ENCODE data around the gene EEIG1. TPM values are rescaled to one million over a fixed set of nuclear protein-coding genes. Genes with fewer than 3 reads are reported as not detected.

EEIG1 gene
- total and polyA plus RNA-seq, 9 of the 15 experiments (the other 6 are each of a cell fraction or from before 2014, with no cell fraction given): 0.17 to 16.7 (median 3.6) TPM

DNA sequence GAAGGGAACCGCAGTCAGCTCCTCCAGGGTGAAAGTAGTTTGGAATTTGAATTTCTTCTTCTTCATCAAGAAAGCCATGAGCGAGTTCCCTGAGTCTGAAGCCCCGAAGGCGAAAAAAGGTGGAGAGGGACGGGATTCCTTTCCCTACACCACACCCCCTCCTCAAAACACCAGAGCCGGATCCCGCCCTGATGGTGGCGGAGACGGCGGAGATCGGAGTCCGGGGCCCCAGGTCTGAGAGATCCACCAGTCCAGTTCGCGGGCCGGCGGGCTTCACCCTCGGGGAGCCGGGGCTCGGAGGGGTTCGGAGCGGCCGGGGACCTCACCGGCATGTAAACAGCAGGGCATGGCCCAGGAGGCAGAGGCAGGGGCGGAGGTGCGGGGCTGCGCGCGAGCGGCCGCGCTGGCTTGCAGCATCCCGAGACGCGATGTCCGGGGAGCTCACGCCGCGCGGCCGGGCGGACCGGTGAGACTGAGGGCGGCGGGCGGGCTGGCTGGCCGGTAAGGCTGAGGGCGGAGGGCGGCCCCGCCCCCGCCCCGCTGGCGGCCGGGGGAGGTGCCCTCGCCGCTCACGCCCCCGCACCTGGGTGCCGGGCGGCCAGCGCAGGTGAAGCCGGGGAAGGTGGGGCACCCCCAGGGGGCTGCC is 606 bp downstream of the EEIG1 start:
- Histone ChIP-seq H4K20me1 (replicated peaks; ENCODE audit: control insufficient read depth, insufficient read depth, low read length) (peaks cover 42% of the 10 kb centered on the region), H3K9me3 (replicated peaks; ENCODE audit: control insufficient read depth, insufficient read depth, low read depth, low read length) (no peaks in the 10 kb centered on the region), H3K79me2 (ENCODE audit: control insufficient read depth, insufficient read depth, low read length) (peaks cover 52% of the 10 kb centered on the region), H3K9ac (ENCODE audit: insufficient read depth in 1 of 2, low read depth in 2 of 2, low read length in 2 of 2) (peak overlapping the region; percentile 67 to 90; a peak in 3 of 4 replicates), H3K4me3 (peak overlapping the region; percentile 73), H3K4me2 (ENCODE audit: insufficient read depth, low read length) (peak overlapping the region; percentile 74), H3K4me1 (replicated peaks in 1 of 2; ENCODE audit: control insufficient read depth in 2 of 2, insufficient read depth in 2 of 2, low read length in 2 of 2) (peaks cover 44 to 64% of the 10 kb centered on the region in 2 experiments), H3K27ac (ENCODE audit: extremely low read depth, low read depth, low read length) (peak overlapping the region; percentile 73), H3K36me3 (ENCODE audit: control insufficient read depth, insufficient read depth, low read length) (peaks cover 6% of the 10 kb centered on the region; the same call in 1 of the 3 replicates), H3K9me1 (ENCODE audit: control insufficient read depth, insufficient read depth, low read length) (no peaks in the 10 kb centered on the region), H2AFZ (ENCODE audit: low read depth, low read length) (peak overlapping the region; percentile 52; the same call in 1 of the 2 replicates), H3K27me3 (ENCODE audit: control insufficient read depth in 2 of 2, insufficient read depth in 2 of 2, low read length in 2 of 2) (no peaks in the 10 kb centered on the region)
- ChIA-PET POLR2A (interaction anchor here (0.6 to 3.6 kb wide), 12 partner anchors 8 to 290 kb away, joined by 3 to 15 read pairs (median 4); no protein-coding TSS in a partner anchor), CTCF (ENCODE audit: low intra/inter-chr PET ratio) (interaction anchor here (1.0 kb wide), 1 partner anchor 55 kb away, joined by 5 read pairs; no protein-coding TSS in a partner anchor)
- DNase-seq (ENCODE audit: extremely low read depth in 1 of 4, low spot score in 3 of 4) (peak; percentile 62 to 87 (median 74)), ATAC-seq (peak; percentile 51), FAIRE-seq (no peak)
- in situ Hi-C loops (cut with MboI) (no loop called here), intact Hi-C loops (cut with micrococcal nuclease) (no loop called here)
- 1% methylated on average over 41 of the region's 61 CpGs for WGBS (ENCODE audit: insufficient coverage, low coverage, missing lambda C conversion rate)
- no TSS peak for BruUV-seq (replicated peaks)
- no peak for TF ChIP-seq PHF20 (IDR thresholded peaks at IDR 0.05; ENCODE audit: partially characterized antibody)
- TF ChIP-seq, protein P1, sequence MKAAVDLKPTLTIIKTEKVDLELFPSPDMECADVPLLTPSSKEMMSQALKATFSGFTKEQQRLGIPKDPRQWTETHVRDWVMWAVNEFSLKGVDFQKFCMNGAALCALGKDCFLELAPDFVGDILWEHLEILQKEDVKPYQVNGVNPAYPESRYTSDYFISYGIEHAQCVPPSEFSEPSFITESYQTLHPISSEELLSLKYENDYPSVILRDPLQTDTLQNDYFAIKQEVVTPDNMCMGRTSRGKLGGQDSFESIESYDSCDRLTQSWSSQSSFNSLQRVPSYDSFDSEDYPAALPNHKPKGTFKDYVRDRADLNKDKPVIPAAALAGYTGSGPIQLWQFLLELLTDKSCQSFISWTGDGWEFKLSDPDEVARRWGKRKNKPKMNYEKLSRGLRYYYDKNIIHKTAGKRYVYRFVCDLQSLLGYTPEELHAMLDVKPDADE (conservative IDR thresholded peaks at IDR 0.05; ENCODE audit: control insufficient read depth, low read depth, low read length): no peak
- no peak for TF ChIP-seq FUS (optimal IDR thresholded peaks at IDR 0.05; ENCODE audit: low read depth, low read length)
- no peak for TF ChIP-seq ASH1L (IDR thresholded peaks at IDR 0.05; ENCODE audit: borderline replicate concordance, low read depth, partially characterized antibody)
- TF ChIP-seq NR3C1 (CRISPR knock-in tag; IDR thresholded peaks at IDR 0.05): no peak
- no peak for TF ChIP-seq KLF10 (CRISPR knock-in tag; IDR thresholded peaks at IDR 0.05)
- TF ChIP-seq, protein P2, sequence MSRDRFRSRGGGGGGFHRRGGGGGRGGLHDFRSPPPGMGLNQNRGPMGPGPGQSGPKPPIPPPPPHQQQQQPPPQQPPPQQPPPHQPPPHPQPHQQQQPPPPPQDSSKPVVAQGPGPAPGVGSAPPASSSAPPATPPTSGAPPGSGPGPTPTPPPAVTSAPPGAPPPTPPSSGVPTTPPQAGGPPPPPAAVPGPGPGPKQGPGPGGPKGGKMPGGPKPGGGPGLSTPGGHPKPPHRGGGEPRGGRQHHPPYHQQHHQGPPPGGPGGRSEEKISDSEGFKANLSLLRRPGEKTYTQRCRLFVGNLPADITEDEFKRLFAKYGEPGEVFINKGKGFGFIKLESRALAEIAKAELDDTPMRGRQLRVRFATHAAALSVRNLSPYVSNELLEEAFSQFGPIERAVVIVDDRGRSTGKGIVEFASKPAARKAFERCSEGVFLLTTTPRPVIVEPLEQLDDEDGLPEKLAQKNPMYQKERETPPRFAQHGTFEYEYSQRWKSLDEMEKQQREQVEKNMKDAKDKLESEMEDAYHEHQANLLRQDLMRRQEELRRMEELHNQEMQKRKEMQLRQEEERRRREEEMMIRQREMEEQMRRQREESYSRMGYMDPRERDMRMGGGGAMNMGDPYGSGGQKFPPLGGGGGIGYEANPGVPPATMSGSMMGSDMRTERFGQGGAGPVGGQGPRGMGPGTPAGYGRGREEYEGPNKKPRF (IDR thresholded peaks at IDR 0.05; ENCODE audit: low read depth, low read length): no peak
- TF ChIP-seq POLR2G (IDR thresholded peaks at IDR 0.05; ENCODE audit: low read depth, low read length): peak; percentile 57
- TF ChIP-seq MEF2D (tag; conservative IDR thresholded peaks at IDR 0.05; ENCODE audit: low read depth): no peak
- no peak for TF ChIP-seq RFX1 (IDR thresholded peaks at IDR 0.05)
- no peak for TF ChIP-seq PTTG1 (tag; IDR thresholded peaks at IDR 0.05; ENCODE audit: low read depth)
- no peak for TF ChIP-seq THRAP3 (IDR thresholded peaks at IDR 0.05; ENCODE audit: borderline replicate concordance)
- TF ChIP-seq, protein P3, sequence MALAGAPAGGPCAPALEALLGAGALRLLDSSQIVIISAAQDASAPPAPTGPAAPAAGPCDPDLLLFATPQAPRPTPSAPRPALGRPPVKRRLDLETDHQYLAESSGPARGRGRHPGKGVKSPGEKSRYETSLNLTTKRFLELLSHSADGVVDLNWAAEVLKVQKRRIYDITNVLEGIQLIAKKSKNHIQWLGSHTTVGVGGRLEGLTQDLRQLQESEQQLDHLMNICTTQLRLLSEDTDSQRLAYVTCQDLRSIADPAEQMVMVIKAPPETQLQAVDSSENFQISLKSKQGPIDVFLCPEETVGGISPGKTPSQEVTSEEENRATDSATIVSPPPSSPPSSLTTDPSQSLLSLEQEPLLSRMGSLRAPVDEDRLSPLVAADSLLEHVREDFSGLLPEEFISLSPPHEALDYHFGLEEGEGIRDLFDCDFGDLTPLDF (CRISPR knock-in tag; IDR thresholded peaks at IDR 0.05): 0 out of 2 replicates have a peak, but pooled peaks have one; percentile 15
- TF ChIP-seq ZNF778 (CRISPR knock-in tag; IDR thresholded peaks at IDR 0.05): no peak
- no peak for TF ChIP-seq CBX8 (IDR thresholded peaks at IDR 0.05; ENCODE audit: borderline replicate concordance, extremely low read depth, low read depth, low read length, poor library complexity, severe bottlenecking)
- no peak for TF ChIP-seq ZEB2 (IDR thresholded peaks at IDR 0.05)
- TF ChIP-seq ETV1 (tag; conservative IDR thresholded peaks at IDR 0.05; ENCODE audit: low read depth): no peak

Data from K562 (cell line).